HG02943 (cell line): ENCODE data around the gene HERC4.

Experiments
- ATAC-seq: cut with Tn5 transposase; IDR thresholded peaks from one replicate; pipeline ENCODE4 v1.9.1; 2021; ENCODE audit warnings: mild to moderate bottlenecking, low read depth, moderate library complexity; ENCODE audit not compliant: unreplicated experiment

Gene HERC4, protein sequence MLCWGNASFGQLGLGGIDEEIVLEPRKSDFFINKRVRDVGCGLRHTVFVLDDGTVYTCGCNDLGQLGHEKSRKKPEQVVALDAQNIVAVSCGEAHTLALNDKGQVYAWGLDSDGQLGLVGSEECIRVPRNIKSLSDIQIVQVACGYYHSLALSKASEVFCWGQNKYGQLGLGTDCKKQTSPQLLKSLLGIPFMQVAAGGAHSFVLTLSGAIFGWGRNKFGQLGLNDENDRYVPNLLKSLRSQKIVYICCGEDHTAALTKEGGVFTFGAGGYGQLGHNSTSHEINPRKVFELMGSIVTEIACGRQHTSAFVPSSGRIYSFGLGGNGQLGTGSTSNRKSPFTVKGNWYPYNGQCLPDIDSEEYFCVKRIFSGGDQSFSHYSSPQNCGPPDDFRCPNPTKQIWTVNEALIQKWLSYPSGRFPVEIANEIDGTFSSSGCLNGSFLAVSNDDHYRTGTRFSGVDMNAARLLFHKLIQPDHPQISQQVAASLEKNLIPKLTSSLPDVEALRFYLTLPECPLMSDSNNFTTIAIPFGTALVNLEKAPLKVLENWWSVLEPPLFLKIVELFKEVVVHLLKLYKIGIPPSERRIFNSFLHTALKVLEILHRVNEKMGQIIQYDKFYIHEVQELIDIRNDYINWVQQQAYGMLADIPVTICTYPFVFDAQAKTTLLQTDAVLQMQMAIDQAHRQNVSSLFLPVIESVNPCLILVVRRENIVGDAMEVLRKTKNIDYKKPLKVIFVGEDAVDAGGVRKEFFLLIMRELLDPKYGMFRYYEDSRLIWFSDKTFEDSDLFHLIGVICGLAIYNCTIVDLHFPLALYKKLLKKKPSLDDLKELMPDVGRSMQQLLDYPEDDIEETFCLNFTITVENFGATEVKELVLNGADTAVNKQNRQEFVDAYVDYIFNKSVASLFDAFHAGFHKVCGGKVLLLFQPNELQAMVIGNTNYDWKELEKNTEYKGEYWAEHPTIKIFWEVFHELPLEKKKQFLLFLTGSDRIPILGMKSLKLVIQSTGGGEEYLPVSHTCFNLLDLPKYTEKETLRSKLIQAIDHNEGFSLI

DNA sequence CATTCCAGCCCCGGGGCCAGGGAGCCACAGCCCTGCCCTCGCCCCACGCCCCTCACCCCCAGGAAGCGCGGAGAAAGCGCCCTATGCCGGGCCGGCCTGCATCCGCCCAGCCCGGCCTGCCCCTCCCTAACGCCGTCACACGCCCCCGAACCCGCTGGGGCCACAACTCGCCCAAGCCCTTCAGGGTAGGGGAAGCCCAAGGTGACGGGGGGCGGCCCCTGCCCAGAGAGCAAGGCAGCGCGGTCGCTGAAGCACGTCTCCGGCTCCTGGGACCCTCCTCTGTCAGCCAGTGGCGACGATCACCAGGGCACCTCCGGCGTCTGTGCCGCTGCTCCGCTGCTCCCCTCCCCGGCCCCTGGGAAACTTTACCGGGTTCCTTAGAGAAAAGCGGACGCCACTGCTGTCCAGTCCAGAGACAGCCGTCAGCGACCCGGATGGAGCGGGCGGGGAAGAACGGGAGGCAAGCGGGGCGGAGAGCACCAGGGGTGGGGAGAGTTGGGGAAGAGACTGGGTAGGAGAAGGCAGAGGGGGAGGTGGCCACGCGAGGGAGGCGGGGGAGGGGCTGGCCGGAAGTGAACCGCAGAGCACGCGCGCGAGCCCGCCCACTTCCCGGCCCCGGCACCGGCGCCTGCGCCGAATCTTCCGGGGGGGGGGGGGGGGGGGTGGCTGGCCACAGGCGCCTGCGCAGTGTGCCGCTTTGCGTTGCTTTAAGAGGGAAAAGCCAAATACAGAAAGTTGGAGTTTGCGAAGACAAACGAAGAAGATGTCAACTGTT, at the start of gene HERC4:
Gene HERC4, minus strand, starts transcription at position 509 of the 775 bp plus-strand sequence. CDS start 2,175 bp downstream, outside the sequence.
- peak; percentile 89 for ATAC-seq

DNA sequence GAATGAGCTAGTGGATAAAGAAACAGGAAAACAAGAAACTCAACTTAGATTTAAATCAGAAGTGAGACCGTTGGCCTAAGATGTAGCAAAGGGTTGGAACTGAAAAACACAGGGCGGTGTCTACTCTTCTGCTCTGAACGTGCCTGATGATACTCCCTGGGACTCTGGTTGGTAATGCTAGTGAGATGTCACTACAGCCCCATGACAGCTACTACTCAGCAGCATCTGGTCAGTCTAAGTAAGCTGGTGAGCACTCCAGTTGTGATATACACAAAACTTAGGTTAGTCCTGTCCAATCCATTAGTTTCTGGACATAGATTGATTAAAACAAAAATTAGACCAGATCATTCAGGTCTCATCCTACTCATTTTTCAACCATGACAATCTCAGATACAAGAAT, 49.6 kb upstream of the HERC4 start:
- no peak for ATAC-seq

DNA sequence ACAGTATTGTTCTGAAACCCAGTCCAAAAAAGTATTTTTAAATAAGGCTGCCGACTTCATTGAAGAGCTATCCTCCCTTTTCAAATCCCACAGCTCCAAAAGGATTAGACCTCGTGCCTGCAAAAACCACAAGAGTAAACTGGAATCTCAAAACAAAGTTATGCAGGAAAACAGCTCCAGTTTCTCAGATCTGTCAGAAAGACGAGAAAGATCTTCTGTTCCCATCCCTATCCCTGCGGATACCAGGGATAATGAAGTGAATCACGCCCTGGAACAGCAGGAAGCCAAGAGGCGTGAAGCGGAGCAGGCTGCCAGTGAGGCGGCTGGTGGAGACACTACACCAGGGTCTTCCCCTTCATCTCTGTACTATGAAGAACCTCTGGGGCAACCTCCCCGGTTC, 46.8 kb upstream of the HERC4 start:
- ATAC-seq = no peak

DNA sequence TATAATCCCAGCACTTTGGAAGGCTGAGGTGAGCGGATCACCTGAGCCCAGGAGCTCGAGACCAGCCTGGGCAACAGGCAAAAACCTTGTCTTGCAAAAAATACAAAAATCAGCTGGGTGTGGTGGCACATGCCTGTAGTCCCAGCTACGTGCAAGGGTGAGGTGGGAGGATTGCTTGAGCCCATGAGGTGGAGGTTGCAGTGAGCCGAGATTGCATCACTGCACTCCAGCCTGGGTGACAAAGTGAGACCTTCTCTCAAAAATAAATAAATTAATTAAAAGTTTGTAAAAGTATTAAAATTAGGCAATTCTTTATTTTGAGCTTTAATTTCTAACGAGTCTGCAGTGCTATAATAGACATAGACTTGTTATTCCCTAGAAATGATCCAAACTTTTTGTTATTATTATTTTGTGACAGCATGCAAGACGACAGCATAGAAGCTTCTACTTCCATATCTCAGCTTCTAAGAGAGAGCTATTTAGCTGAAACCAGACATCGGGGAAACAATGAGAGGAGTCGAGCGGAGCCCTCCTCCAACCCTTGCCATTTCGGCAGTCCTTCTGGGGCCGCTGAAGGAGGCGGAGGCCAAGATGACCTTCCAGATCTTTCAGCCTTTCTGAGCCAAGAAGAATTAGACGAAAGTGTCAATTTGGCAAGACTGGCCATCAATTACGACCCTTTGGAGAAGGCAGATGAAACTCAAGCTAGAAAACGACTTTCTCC, 46.1 kb upstream of the HERC4 start:
- ATAC-seq = no peak

DNA sequence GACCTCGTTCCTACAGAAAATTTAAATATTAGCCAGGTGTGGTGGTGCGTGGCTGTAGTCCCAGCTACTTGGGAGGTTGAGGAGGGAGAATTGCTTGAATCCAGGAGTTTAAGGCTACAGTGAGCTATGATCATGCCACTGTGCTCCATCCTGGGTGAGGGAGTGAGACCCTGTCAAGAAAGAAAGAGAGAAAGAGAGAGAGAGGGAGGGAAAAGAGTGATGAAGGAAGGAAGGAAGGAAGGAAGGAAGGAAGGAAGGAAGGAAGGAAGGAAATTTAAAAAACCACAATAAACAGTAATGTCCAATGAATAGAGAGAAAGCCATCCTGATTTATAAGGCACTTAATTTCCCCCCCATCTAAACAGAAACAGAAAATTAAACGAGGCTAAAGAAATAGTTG, 43.6 kb upstream of the HERC4 start:
- no peak for ATAC-seq

DNA sequence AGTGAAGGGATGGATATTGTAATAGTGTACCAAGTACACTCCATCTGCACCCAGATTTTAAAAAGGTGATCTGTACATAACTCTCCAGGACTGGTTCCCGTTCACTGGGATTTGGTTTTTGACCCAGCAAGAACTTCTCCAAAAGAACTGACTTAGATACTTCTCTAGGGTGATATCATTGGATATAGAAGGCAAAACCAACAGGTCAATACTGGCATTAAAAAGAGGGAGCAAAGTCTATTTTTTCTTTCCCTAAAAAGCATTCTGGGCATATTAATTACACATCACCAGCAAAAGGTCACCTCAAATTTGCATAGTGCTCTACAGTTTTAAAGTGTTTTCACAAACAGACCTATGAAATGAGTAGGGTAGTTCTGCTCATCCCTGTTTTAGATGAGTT, 37.8 kb upstream of the HERC4 start:
- no peak for ATAC-seq

DNA sequence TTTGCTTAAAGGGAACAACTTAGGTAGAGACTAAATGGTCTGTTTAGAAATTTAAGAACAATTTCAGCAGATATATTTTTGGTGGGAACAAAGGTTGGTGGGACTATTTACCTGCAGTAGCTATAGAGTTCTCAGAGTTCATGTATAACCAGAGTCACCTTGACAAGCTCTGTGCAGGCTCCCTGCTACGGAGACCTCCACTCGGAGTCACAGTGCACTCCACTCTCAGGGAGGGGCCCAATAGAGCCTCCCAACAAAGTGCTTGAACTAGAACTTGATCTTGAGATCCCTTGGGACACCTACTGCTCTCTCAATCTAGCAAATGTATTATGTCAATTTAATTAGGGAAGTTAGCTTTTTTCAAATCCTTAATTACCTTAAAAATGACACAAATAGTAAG, 36.5 kb upstream of the HERC4 start:
- ATAC-seq = no peak

DNA sequence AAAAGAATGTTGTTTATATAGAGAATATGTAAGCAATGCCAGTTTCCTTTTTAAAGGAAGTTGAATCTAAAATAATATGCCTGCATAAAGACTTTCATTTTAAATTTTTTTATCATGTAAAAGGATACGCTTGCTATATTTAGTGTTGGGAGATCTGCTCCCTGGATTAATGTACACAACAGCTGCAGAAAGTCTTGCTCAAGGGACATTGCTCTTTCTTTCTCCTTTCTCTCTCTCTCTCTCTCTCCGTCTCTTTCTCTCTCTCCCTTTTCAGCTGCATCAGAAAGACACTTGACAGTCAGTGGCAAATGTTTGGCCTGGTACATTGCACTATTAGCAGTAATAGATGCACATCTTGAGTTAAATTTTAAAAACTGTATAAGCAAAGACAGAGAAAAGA, 34.9 kb upstream of the HERC4 start:
- ATAC-seq = no peak

DNA sequence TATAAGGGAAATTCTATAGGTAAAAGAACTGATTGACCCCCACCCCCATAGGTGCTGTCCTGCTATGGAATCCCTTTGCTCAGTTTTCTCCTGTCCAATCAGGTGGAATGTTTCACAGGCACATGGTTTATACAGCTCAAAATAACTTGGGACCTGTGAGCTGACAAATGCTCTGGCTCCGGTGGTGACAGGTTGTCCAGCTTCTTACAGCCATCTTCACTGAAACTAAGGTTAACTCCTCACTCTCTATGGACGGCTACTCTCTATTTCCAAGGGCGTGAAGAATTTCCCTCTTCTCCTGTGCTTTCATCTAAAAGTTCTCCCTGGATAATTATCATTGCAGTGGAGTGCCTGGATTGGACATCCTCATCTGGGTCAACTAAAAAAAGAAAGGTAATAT, 34.2 kb upstream of the HERC4 start, which contains the start of gene MYPN:
Gene MYPN, plus strand, starts transcription at position 158 of the 400 bp plus-strand sequence. CDS start 11,951 bp downstream, outside the sequence.
- no peak for ATAC-seq

DNA sequence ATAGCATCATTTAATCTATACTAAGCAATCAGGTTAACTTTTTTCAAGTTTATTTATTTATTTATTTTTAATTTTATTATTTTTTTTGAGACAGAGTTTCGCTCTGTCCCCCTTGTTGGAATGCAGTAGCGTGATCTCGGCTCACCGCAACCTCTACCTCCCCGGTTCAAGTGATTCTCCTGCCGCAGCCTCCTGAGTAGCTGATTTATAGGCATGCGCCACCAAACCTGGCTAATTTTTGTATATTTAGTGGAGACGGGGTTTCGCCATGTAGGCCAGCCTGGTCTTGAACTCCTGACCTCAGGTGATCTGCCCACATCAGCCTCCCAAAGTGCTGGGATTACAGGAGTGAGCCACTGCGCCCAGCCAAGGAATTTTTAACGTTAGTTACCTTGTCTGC, 33.6 kb upstream of the HERC4 start:
- ATAC-seq = no peak

DNA sequence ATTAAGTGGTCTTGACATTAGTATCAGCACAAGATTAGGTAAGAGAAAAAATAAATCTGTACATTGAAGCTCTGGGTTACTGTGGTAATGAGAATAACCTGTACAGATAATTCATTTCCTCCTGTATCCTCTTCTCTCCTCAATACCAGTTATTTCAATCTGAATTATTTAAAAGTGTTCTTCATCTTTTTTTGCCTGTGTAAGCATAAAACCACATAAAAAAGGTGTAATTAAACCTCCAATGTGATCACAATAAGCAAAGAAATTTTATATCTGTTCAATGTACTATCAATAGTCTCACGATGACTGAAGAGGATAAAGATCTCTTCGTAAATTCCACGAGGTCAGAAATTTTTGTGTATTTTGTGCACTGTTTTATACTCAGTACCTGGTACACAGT, 33.0 kb upstream of the HERC4 start:
- ATAC-seq = no peak

DNA sequence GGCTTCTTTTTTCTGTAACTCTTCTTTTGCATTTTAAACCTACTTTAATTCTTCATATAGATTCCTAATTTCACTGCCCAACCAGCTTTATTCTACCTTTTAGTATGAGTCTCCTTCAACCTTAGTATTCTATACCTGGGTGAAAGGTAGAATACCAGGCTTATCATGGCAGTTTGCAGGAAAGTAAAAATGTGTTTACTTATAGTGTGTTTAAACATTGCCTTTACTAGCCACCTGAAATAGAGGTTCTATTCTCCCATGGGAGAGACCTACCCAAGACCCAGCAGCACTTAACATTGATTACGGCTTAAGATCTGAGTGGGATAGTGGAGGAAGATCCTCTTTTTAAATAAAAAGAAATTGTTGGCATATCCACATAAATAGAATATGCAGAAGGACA, 32.6 kb upstream of the HERC4 start:
- ATAC-seq = no peak

DNA sequence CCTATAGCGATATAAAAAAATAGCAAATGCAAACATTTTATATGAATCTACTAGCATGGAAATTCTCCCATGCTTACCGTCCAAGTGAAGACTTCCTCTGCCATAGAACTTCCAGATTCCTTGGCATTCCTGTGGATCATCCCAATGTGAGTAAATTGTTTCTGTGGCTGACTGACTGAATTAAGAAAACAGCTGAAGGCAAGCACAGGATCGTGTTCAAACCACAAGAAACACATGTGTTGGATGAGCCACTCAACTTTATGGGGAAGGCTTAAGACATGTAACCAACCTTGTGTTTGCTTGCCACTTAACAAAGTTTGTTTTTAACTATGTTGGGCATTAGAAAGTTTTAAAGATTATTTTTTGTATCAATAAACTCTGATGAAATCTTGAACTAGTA, 31.6 kb upstream of the HERC4 start:
- no peak for ATAC-seq

DNA sequence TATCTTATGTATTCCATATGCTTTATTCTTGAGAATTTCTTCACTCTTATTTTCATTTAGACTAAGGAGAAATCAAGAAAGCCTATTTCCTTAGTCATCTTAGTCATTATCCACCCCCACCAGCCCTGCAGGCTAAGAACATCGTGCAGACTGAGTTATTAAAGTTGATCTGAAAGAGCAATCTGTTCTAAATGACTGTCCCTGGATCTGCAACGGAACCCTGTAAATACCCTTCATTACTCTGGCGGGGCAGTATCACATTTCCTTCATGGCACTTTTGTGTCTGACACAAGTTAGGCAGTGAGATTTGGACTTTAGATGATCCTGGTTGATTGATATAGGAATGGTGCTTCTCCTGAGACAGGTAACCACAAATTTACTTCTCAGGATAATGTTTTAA, 30.7 kb upstream of the HERC4 start:
- ATAC-seq = no peak

DNA sequence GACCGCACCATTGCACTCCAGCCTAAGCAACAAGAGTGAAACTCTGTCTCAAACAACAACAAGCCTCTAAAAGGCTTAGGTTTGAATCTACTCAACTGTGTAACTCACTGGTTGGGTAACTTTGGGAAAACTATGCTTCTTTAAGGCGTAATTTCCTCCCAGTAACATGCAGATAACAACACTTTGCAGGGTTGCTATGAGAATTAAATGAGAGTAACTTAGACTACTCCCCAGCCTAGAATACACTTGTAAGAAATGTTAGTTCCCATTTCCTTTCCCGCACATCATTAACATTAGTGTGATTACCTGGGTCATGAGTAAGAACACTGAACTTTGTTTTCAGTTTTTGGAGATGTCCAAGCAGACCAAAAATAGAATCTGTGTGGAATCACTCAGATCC, 28.8 kb upstream of the HERC4 start:
- no peak for ATAC-seq

DNA sequence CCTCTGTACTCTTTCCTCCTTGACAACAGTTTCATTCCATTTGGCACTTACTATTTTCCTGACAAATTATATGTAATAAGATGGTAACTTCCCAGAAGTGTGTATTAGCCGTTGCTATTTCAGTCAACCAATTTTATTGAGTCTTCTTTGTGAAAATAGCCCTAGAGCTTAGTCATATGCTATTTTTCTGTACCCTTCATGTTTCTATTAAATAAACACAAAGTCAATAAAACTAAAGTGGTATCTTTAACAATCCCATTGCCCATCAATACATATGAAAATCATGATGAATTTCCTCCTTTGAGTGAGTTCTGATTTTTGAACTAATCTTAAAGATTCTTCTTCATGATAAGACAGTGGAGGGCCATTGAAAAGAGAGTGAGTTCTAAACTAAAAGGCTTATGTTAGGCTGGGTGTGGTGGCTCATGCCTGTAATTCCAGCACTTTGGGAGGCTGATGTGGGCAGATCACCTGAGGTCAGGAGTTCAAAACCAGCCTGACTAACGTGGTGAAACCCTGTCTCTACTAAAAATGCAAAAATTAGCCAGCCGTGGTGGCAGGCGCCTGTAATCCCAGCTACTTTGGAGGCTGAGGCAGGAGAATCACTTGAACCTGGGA, 28.3 kb upstream of the HERC4 start:
- no peak for ATAC-seq

DNA sequence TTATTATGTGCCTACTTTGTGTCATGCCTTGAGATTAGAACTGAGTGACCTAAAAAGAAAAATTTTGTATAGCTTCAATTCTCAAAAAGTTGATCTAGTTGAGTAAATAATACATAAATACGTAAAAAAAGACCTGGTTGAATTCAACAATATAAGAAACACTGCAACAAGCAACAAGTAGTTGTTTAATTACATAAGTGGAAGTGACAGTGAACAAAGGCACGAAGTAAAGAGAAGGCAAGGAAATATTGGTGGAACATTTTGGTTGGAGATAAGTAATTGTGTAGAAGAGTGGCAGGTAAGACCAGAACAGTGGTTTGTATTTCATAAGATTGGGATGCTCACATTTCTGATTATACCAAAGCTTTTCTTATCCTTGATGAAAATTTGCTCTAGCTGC, 26.0 kb upstream of the HERC4 start:
- ATAC-seq = no peak

DNA sequence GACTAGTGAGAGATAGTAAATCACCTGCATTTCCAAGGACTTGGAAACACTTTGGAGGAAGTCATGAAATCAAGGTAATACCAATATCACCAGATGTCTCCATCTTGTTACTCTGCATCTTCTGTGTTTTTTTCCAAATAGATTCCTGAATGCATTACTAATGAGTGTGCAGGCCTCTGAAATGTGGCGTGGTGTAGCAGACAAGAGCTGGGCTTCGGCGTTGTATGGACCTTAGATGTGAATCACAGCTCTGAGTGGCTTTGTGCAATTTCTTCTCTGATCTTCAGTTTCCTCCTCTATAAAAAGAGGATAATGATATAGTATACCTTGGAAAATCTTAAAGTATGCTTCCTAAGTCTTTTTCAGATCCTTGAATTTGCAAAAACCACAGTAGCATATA, 24.7 kb upstream of the HERC4 start:
- no peak for ATAC-seq

DNA sequence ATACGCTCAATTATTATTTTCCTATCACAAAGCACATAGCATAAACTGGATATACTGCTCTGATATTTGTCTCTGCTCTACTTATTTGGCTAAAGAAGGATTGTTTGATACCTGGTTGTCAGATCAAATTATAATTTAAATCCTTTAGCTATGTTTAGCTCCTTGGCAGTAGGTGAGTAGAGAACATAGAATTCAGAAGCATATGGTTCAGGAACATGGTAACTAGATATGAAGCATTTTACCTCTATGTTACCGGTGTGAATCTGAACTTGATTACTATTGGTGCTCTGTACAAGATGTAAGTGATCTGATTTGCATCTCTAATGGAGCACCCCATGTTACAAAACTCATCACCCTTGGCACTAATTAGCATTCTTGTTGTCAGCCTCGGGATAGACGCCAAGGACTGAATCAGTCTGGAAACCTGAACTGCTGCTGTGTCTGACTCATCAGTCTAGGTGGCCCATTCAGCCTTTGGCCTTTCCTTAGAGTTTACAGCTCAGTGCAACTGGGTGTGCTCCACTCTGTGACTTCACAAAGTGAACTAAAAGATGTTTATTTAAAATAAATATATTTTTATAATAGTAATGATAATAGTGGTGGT, 21.9 kb upstream of the HERC4 start:
- ATAC-seq = no peak
